GM23338 (cell line): ENCODE results near the gene SUSD1. TPM values are rescaled to one million over a fixed set of nuclear protein-coding genes. Genes with fewer than 3 reads are reported as not detected.

Experiments
- ATAC-seq: fragments of 200-7000 bp; cut with Tn5 transposase; 3 replicates; pipeline ENCODE4 v1.9.1; 2020
- DNase-seq: peaks from one replicate; pipeline ENCODE4 v3.0.0-alpha.2; 2015; ENCODE audit warnings: low spot score
- H2AFZ ChIP-seq: fragments of 200-600 bp; sonication (generic); 2 replicates; pipeline ENCODE4 v1.8.0; 2016; ENCODE audit warnings: antibody characterized with exemption, mild to moderate bottlenecking, moderate library complexity
- H3F3A ChIP-seq: fragments of 200-600 bp; sonication (generic); replicated peaks from 2 replicates; pipeline ENCODE4 v1.8.0; 2017; ENCODE audit warnings: antibody characterized with exemption, mixed run types, low read depth
- H3K27ac ChIP-seq: fragments of 200-600 bp; sonication (generic); 2 replicates; pipeline ENCODE4 v1.6.1; 2016; ENCODE audit warnings: low read depth
- H3K27me3 ChIP-seq: fragments of 200-600 bp; sonication (generic); 2 replicates; pipeline ENCODE4 v1.8.0; 2016; ENCODE audit warnings: mild to moderate bottlenecking, mixed run types, moderate library complexity; ENCODE audit not compliant: insufficient read depth
- H3K36me3 ChIP-seq: fragments of 200-600 bp; sonication (generic); 2 replicates; pipeline ENCODE4 v1.8.0; 2016; ENCODE audit warnings: mild to moderate bottlenecking; ENCODE audit not compliant: insufficient read depth
- H3K4me1 ChIP-seq: fragments of 200-600 bp; sonication (generic); 2 replicates; pipeline ENCODE4 v1.8.0; 2016; ENCODE audit warnings: mild to moderate bottlenecking, moderate library complexity; ENCODE audit not compliant: insufficient read depth
- H3K4me2 ChIP-seq: fragments of 200-600 bp; sonication (generic); 2 replicates; pipeline ENCODE4 v1.7.1; 2017; ENCODE audit warnings: mixed run types
- H3K4me3 ChIP-seq: fragments of 200-600 bp; sonication (generic); 2 replicates; pipeline ENCODE4 v1.6.1; 2016; ENCODE audit warnings: mixed run types
- H3K79me2 ChIP-seq: fragments of 200-600 bp; sonication (generic); replicated peaks from 2 replicates; pipeline ENCODE4 v1.8.0; 2017; ENCODE audit warnings: mild to moderate bottlenecking; ENCODE audit not compliant: insufficient read depth
- H3K9me2 ChIP-seq: fragments of 200-600 bp; sonication (generic); 2 replicates; pipeline ENCODE4 v1.8.0; 2017; ENCODE audit not compliant: insufficient read depth
- H4K20me1 ChIP-seq: fragments of 200-600 bp; sonication (generic); replicated peaks from 2 replicates; pipeline ENCODE4 v1.8.0; 2017; ENCODE audit warnings: mild to moderate bottlenecking; ENCODE audit not compliant: insufficient read depth
- H3K27ac Mint-ChIP-seq: 2 replicates; pipeline ENCODE4 v1.8.0; 2020; ENCODE audit warnings: inconsistent platforms, mild to moderate bottlenecking, moderate library complexity, mixed read lengths
- H3K27me3 Mint-ChIP-seq: 3 replicates; pipeline ENCODE4 v1.8.0; 2022; ENCODE audit warnings: low read depth, mild to moderate bottlenecking, moderate library complexity, mixed read lengths, inconsistent platforms; ENCODE audit not compliant: insufficient read depth, poor library complexity
- H3K36me3 Mint-ChIP-seq: 3 replicates; pipeline ENCODE4 v1.8.0; 2021; ENCODE audit warnings: low read depth, mild to moderate bottlenecking, inconsistent platforms, moderate library complexity, mixed read lengths
- H3K4me1 Mint-ChIP-seq: 3 replicates; pipeline ENCODE4 v1.8.0; 2020; ENCODE audit warnings: mild to moderate bottlenecking, inconsistent platforms, mixed read lengths
- H3K4me3 Mint-ChIP-seq: 3 replicates; pipeline ENCODE4 v1.8.0; 2021; ENCODE audit warnings: moderate library complexity, mild to moderate bottlenecking, inconsistent platforms, mixed read lengths
- H3K9me3 Mint-ChIP-seq: 3 replicates; pipeline ENCODE4 v1.8.0; 2020; ENCODE audit warnings: moderate library complexity, mild to moderate bottlenecking, inconsistent platforms, mixed read lengths
- CREB1 ChIP-seq: fragments of 250-450 bp; sonication (Bioruptor Pico); IDR thresholded peaks from 2 replicates; pipeline ENCODE4 v1.5.0; 2020; ENCODE audit warnings: low read depth, mild to moderate bottlenecking, moderate library complexity
- CTCF ChIP-seq, 2 experiments: fragments of 200-600 bp in 1 of 2; sonication (generic) in 1 of 2; conservative IDR thresholded peaks; 2 replicates each; pipeline versions ENCODE4 v1.5.1 to v1.6.1; 2016 to 2017; ENCODE audit warnings: antibody characterized with exemption in 2 of 2, low read depth in 2 of 2, mild to moderate bottlenecking in 2 of 2, moderate library complexity in 1 of 2
- EZH2phosphoT487 ChIP-seq: fragments of 200-600 bp; sonication (generic); IDR thresholded peaks from one replicate; pipeline ENCODE4 v1.8.1; 2018; ENCODE audit warnings: antibody characterized with exemption; ENCODE audit not compliant: unreplicated experiment
- JUNB ChIP-seq: IDR thresholded peaks from one replicate; pipeline ENCODE4 v1.6.1; 2016; ENCODE audit warnings: antibody characterized with exemption; ENCODE audit not compliant: unreplicated experiment
- NANOG ChIP-seq: IDR thresholded peaks from 2 replicates; pipeline ENCODE4 v1.6.1; 2016; ENCODE audit warnings: antibody characterized with exemption, borderline replicate concordance
- POLR2AphosphoS5 ChIP-seq: IDR thresholded peaks from 2 replicates; pipeline ENCODE4 v1.6.1; 2016; ENCODE audit warnings: antibody characterized with exemption, low read depth
- STAT1 ChIP-seq: IDR thresholded peaks from one replicate; pipeline ENCODE4 v1.6.1; 2016; ENCODE audit warnings: antibody characterized with exemption; ENCODE audit not compliant: unreplicated experiment
- ZNF462 ChIP-seq: fragments of 250-450 bp; sonication (Bioruptor Pico); IDR thresholded peaks from 2 replicates; pipeline ENCODE4 v1.5.0; 2020; ENCODE audit warnings: mild to moderate bottlenecking, moderate library complexity
- polyA plus RNA-seq: library from polyadenylated mRNA; unstranded; fragments of >200 nt; fragmentation: Nextera tagmentation; extraction: Ambion mirVana; gene quantifications from 2 replicates; pipeline ENCODE4 v1.2.1, GENCODE V29; 2016
- total RNA-seq: library from RNA; depleted of rRNA; stranded (reverse); fragments of >200 nt; shearing (Covaris generic); gene quantifications from 2 replicates; pipeline ENCODE4 v1.2.3, GENCODE V29; 2014
- TF ChIP-seq, protein P1 (sequence below): IDR thresholded peaks from one replicate; pipeline ENCODE4 v1.6.1; 2018; ENCODE audit warnings: antibody characterized with exemption; ENCODE audit not compliant: unreplicated experiment
- TF ChIP-seq, protein P2 (sequence below): IDR thresholded peaks from 2 replicates; pipeline ENCODE4 v1.6.1; 2016; ENCODE audit warnings: antibody characterized with exemption

Gene SUSD1
- total and polyA plus RNA-seq, 2 experiments from 2014 or later, result 1.2 to 6.4 TPM

DNA sequence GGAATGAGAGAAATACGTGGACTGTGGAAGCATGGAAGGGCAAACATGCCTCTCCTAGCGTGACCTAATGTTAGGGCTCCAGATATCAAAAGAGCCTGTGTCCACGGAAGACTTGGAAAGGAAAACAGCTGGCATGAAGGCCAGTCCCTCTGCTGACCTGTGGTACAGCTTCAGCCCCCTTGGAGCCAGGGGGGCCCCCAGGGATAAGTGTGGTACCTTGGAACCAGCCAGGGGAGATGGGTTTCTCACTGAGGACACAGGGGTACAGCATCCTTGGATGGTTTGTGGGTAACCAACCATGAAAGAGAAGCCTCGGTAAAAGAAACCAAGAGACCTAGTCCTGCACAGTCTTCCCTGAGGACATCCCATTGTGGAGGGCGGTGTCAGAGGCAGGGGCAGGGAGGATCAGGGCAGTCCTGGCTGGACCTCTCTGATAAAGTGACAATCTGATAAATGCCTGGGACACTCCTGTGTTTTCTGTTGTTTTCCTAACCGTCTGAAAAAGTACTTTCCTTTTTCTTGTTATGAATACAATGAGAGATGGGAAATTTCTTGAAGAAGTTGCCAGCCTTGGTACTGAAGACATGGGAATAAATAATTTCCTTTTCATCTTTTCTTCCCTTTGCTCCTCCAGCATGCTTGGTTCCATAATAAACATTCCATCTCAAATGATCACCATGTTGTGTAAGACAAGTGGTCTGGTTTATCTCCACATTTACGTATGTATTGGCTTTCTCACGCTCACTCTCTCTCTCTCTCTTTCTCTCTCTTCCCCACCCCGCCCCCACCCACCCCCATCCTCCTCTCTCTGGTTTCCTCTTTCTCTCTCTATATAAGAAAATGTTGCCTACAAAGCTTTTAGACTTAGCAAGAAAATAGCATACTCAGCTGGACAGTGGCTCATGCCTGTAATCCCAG, 102.1 kb downstream of the SUSD1 start:
- TF ChIP-seq EZH2phosphoT487, result no peak
- TF ChIP-seq, protein P1, sequence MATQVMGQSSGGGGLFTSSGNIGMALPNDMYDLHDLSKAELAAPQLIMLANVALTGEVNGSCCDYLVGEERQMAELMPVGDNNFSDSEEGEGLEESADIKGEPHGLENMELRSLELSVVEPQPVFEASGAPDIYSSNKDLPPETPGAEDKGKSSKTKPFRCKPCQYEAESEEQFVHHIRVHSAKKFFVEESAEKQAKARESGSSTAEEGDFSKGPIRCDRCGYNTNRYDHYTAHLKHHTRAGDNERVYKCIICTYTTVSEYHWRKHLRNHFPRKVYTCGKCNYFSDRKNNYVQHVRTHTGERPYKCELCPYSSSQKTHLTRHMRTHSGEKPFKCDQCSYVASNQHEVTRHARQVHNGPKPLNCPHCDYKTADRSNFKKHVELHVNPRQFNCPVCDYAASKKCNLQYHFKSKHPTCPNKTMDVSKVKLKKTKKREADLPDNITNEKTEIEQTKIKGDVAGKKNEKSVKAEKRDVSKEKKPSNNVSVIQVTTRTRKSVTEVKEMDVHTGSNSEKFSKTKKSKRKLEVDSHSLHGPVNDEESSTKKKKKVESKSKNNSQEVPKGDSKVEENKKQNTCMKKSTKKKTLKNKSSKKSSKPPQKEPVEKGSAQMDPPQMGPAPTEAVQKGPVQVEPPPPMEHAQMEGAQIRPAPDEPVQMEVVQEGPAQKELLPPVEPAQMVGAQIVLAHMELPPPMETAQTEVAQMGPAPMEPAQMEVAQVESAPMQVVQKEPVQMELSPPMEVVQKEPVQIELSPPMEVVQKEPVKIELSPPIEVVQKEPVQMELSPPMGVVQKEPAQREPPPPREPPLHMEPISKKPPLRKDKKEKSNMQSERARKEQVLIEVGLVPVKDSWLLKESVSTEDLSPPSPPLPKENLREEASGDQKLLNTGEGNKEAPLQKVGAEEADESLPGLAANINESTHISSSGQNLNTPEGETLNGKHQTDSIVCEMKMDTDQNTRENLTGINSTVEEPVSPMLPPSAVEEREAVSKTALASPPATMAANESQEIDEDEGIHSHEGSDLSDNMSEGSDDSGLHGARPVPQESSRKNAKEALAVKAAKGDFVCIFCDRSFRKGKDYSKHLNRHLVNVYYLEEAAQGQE, result no peak
- no peak for TF ChIP-seq CTCF (conservative IDR thresholded peaks at IDR 0.05; ENCODE audit: low read depth in 2 of 2)
- no peak for TF ChIP-seq STAT1
- TF ChIP-seq CREB1 (CRISPR knock-in tag), result no peak
- no peak for TF ChIP-seq ZNF462 (CRISPR knock-in tag)
- TF ChIP-seq, protein P2, sequence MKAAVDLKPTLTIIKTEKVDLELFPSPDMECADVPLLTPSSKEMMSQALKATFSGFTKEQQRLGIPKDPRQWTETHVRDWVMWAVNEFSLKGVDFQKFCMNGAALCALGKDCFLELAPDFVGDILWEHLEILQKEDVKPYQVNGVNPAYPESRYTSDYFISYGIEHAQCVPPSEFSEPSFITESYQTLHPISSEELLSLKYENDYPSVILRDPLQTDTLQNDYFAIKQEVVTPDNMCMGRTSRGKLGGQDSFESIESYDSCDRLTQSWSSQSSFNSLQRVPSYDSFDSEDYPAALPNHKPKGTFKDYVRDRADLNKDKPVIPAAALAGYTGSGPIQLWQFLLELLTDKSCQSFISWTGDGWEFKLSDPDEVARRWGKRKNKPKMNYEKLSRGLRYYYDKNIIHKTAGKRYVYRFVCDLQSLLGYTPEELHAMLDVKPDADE, result no peak
- no peak for TF ChIP-seq NANOG
- no peak for TF ChIP-seq POLR2AphosphoS5
- TF ChIP-seq JUNB, result no peak
- Mint-ChIP-seq H3K27me3 (peaks cover 8% of the 10 kb centered on the region), H3K27ac (no peak overlapping the region), H3K4me3 (no peak overlapping the region), H3K36me3 (no peaks in the 10 kb centered on the region), H3K9me3 (no peaks in the 10 kb centered on the region; the same call in 2 of the 3 replicates), H3K4me1 (peaks cover 9% of the 10 kb centered on the region)
- DNase-seq (no peak), ATAC-seq (no peak)
- Histone ChIP-seq H3K4me1 (no peaks in the 10 kb centered on the region; the same call in 1 of the 2 replicates), H3K9me2 (no peaks in the 10 kb centered on the region), H3K27ac (0 out of 2 replicates have a peak overlapping the region, but pooled peaks have one; percentile 63), H3K4me2 (no peak overlapping the region), H3K4me3 (no peak overlapping the region), H3K79me2 (no peaks in the 10 kb centered on the region), H2AFZ (no peak overlapping the region), H4K20me1 (no peaks in the 10 kb centered on the region), H3K36me3 (no peaks in the 10 kb centered on the region), H3K27me3 (no peaks in the 10 kb centered on the region), H3F3A (0 out of 2 replicates have a peak, but pooled peaks cover 3% of the 10 kb centered on the region)
